Measurements from ENCODE around the gene ST6GALNAC3.

- TF ChIP-seq CTCF (IDR thresholded peaks at IDR 0.05) (no peak), POLR2A (IDR thresholded peaks at IDR 0.05) (no peak)
These were observed 519.1 kb downstream of the ST6GALNAC3 start for GRCh38 chr1:76593618-76594017.

All from testis (tissue), 2 donors.